Muscle of arm (tissue), 14 donors: ENCODE measurements around the gene ADCY2. TPM values are rescaled to one million over a fixed set of nuclear protein-coding genes. Genes with fewer than 3 reads are reported as not detected.

Experiments used
- DNase-seq: peaks from one replicate; pipeline ENCODE4 v3.0.0-alpha.2; 2013
- long read RNA-seq, 11 donors: transcript quantifications; one replicate each; lab custom pipeline, GENCODE V29; 2026
- polyA plus RNA-seq, 12 donors: library from polyadenylated mRNA; unstranded; fragments of 120-200 nt; gene quantifications; one replicate each; pipeline ENCODE4 v1.2.1, GENCODE V29; 2013; ENCODE audit not compliant: insufficient read length in 12 of 12

The ADCY2 gene
- 10 to 100 TPM in 11 of 12 donors, not detected in 1; 17.9 to 61.4 (median 49.8) TPM for polyA plus RNA-seq
- long read RNA-seq, donor 1, full-length matches to known transcripts: 1 of 1 reads
- long read RNA-seq, donor 1, partial matches to known transcripts: 0 of 1 reads
- long read RNA-seq, donor 1, other reads (novel, unspliced or antisense): 0 of 1 reads
- long read RNA-seq, donor 2, full-length matches to known transcripts: 2 of 2 reads
- long read RNA-seq, donor 2, partial matches to known transcripts: 0 of 2 reads
- long read RNA-seq, donor 2, other reads (novel, unspliced or antisense): 0 of 2 reads
- long read RNA-seq, donor 3, full-length matches to known transcripts: 1 of 1 reads
- long read RNA-seq, donor 3, partial matches to known transcripts: 0 of 1 reads
- long read RNA-seq, donor 3, other reads (novel, unspliced or antisense): 0 of 1 reads
- long read RNA-seq, donor 4: 0 reads
- long read RNA-seq, donor 5, full-length matches to known transcripts: 6 of 6 reads
- long read RNA-seq, donor 5, partial matches to known transcripts: 0 of 6 reads
- long read RNA-seq, donor 5, other reads (novel, unspliced or antisense): 0 of 6 reads
- long read RNA-seq, donor 6, full-length matches to known transcripts: 2 of 2 reads
- long read RNA-seq, donor 6, partial matches to known transcripts: 0 of 2 reads
- long read RNA-seq, donor 6, other reads (novel, unspliced or antisense): 0 of 2 reads
- long read RNA-seq, donor 7, full-length matches to known transcripts: 1 of 1 reads
- long read RNA-seq, donor 7, partial matches to known transcripts: 0 of 1 reads
- long read RNA-seq, donor 7, other reads (novel, unspliced or antisense): 0 of 1 reads
- long read RNA-seq, donor 8, full-length matches to known transcripts: 4 of 4 reads
- long read RNA-seq, donor 8, partial matches to known transcripts: 0 of 4 reads
- long read RNA-seq, donor 8, other reads (novel, unspliced or antisense): 0 of 4 reads
- long read RNA-seq, donor 9, full-length matches to known transcripts: 1 of 1 reads
- long read RNA-seq, donor 9, partial matches to known transcripts: 0 of 1 reads
- long read RNA-seq, donor 9, other reads (novel, unspliced or antisense): 0 of 1 reads
- long read RNA-seq, donor 10, full-length matches to known transcripts: 8 of 8 reads
- long read RNA-seq, donor 10, partial matches to known transcripts: 0 of 8 reads
- long read RNA-seq, donor 10, other reads (novel, unspliced or antisense): 0 of 8 reads
- long read RNA-seq, donor 11, full-length matches to known transcripts: 1 of 1 reads
- long read RNA-seq, donor 11, partial matches to known transcripts: 0 of 1 reads
- long read RNA-seq, donor 11, other reads (novel, unspliced or antisense): 0 of 1 reads

DNA sequence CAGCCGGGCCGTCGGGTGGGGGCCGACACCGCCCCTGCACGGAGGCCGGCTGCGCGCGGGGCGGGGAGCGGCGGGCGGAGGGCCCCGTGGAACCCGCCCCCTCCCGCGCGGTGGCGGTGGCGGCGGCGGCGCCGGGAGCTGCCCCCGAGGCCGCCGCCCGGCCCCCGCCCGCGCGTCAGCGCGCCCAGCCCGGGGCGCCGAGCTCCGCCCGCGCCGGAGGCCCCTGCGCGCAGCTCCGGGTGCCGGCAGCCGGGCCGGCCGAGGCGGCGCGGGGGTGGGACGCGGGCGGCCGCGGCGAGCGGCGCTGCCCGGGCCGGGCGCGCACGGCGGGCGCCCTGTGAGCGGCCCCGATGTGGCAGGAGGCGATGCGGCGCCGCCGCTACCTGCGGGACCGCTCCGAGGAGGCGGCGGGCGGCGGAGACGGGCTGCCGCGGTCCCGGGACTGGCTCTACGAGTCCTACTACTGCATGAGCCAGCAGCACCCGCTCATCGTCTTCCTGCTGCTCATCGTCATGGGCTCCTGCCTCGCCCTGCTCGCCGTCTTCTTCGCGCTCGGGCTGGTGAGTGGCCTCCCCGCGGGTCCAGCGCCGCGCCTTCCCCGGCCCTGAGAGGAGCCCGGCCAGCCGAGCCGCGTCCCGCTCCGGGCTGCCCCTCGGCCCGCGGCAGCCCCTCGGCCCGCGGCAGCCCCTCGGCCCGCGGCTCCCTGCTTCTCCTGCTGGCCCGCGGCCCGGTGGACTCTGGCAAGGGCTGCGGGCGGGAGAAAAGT, at the start of gene ADCY2:
ADCY2 (plus strand) TSS at position 192 of the 766 bp plus-strand sequence; CDS start at position 351, 159 bp downstream.
- DNase-seq: no peak

DNA sequence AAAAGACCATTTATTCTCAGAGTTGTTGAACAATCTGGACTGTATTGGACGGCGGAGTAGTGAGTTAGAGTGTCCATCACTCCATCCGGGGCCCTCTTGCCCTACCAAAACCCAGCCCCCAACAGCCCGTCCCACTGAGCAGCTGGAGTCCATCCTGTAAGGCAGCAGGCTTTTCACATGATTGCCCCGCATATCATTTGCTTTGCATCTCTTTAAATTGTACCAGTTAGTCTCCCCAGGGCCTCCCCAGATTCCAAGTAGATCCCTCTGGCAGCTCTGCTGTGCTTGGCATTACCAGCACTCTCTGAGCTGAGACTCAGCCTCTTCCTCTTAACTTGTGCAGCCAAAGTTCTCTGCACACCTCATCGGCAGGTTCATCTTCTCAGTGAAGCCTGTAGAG, 48.6 kb upstream of the ADCY2 start:
- DNase-seq: no peak

DNA sequence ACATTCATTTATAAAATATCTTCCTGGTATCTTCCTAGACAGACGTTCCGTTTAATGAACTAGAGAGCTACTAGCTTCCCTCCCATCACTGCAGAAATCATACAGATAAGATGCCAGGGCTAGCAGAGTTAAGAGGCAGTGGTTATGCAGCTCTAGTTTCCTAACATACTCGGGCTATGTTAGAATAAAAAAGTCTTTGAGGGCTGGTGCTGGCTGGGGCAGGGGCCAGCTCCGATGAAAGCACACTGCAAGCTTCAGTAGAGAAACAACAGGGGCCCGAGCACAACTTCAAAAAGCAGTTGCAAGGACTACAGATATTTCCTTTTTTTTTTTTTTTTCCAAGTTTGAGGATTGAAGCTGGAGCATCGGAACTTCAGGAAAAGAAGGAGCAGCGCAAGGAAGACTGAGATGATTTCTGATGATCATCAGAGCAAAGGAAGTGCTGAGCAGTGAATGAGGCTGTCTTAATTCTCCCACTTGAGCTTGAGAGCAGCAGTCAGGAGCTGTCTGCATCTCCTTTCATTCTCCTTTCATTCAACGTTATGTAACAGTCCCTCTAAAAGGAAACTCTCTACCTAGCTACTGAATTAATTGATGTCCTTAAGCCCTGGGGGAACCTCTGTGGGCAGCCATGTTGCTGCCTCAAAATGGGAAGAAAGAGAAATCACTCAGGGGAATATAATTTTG, 47.6 kb upstream of the ADCY2 start:
- no peak for DNase-seq

DNA sequence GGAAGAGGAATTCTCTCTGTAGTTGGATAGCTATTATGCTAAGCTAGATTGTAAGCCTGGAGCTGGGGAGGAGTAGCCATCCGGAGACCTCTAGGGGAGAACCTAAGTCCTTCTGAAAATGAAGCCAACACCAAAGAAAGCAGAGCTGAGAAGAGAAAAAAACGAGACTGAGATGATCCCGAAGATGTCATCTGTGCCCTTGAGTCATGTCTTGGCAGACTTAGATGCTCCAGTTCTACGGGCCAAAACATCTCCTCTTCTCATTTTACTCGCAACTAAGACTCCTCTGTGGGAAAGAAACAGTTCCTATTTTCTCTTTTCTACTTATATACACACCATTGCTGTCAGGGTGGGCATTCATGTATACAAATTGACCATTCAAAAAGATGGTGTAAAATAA, 34.3 kb upstream of the ADCY2 start:
- no peak for DNase-seq

DNA sequence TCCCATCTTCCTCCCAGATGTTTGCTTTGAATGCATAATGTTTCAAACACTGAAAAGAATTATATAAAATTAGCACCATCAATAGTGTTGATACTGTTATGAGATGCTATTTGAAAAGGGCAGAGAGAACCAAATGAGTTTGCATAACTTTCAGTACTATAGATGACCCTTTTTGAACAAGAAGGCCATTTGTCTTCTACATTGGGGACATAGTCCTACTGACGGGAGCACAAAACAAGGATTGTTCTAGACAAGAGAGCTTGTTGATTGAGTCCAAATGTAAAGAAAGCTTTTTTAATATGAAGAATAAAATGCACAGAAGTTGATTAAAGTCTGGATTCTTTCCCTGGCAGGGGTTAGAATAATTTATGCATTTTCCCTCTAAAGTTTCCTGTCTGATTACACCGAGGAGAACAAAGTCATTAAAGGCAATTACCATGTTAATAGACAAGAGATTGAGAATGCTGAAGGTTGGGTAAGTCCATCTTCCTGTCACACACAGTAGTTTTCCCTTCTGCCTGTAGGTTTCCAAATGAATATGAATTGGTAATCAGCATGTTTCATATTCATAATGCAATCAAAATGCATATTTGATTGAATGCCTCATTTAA, 32.8 kb upstream of the ADCY2 start:
- DNase-seq: no peak

DNA sequence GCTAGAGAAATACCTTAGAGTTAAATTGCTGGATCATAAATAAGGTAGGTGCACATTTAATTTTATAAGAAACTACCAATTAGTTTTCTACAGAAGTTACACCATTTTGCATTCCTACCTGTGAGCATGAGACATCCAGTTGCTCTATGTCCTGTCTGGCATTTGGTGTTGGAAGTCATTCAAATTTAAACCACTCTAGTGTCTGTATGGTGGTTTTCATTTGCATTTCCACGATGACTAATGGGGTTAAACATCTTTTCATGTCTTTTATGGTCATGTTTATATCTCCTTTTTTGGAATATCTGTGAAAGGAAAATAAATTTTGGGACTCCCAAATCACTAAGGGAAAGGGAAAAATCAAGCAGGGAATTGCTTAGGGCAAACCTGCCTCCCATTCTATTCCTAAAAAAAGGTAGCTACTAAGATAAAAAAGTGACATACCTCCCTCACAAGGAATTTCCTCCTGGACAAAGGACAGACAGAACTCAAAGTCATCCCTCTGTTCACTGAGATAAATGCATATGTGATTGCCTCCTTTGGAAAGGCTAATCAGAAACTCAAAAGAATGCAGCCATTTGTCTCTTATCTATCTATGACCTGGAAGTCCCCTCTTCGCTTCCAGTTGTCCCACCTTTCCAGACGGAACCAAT, 31.6 kb upstream of the ADCY2 start:
- no peak for DNase-seq

DNA sequence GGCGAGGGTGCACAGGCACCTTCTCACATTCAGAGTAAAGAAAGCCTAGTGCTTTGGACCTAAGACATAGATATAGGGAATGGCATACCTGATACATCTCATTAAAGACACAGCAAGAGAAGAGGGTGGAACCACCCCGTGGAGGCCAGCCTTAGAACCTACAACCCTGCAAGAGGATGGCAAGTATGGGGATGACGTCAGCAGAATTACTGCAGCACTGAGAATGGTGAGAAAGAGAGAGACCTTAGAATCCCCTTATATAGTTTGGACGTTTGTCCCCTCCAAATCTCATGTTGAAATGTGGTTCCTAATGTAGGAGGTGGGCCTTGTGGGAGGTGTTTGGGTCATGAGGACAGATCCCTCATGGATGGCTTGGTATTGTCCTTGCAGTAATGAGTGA, 28.2 kb upstream of the ADCY2 start:
- no peak for DNase-seq

DNA sequence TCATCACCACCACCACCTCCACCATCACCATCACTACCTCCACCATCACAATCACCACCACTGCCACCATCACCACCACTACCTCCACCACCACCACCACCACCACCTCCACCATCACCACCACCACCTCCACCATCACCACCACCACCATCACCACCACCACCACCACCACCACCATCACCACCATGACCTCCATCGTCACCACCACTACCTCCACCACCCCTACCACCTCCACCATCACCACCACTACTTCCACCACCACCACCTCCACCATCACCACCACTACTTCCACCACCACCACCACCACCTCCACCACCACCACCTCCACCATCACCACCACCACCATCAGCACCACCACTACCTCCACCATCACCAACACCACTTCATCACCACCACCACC, 23.5 kb upstream of the ADCY2 start:
- DNase-seq: no peak

DNA sequence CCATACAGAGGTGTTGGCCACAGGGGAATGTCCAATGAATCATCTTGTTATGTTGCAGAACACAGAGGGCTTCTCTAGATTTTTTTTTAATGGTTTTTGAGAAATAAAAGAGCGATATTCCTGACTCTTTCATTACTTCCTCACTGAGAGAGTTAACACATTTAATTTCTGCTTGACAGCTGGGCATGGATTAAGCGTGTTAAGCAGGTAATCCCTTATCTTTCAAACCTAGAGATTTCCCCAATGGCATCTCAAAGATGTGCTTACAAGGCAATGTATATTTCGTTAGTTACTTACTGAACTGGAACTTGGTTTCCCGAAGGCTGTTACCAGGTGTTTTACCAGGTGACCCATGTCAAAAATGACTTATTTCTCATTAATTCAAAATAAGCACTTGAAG, 21.8 kb upstream of the ADCY2 start:
- no peak for DNase-seq

DNA sequence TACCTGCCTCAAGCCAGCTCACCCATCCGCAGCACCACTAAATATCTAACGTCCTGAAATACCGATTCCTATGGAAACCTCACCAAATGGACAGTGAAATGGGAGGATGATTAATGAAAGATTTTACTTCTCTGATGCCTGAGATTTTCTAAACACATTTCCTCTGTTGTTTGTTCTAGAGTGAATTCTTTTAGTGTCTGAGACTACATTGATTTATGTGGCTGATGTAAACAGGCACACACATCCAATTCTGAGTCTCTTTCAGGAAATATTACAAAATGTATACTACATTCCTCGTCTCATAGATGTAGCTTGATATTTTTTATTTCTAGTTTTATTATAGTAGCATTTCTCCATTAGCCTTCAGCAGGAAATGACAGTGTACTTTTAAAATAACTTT, 20.5 kb upstream of the ADCY2 start:
- DNase-seq: no peak

DNA sequence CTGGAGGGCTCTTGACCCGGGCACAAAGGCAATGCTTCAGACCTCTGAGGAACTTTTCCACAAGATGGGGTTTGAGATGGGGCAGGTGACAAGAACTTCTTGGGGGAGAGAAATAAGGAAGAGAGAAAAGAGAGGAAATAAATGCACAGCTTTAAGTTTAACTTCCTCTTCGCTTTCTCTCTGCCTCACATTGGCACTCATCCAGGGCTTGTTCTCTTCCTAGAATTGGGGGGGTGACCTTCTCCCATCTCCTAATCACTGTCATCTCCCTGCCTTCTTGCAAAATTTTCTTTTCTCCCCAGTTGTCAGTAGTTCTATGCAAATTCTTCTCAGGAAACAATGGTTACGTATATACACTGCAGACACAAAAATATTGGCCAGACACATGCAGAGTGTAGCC, 19.1 kb upstream of the ADCY2 start:
- no peak for DNase-seq

DNA sequence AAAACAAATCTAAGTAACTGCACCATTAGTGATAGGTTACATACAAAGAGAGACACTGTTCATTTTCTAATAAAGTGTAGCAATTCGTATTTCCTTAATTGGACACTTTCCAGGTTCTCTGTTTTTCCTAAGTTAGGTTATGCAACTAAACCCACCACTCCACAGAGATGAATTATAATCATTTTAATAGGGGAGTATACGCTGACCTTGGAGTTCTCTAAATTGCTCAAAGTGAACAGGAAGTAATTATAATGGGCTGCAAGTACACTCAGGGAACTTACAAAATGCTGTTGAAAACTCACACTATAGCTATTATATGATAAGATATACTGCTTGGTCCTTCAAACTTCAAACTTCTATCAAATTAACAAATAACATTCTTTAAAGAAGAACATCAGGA, 18.2 kb upstream of the ADCY2 start:
- no peak for DNase-seq

DNA sequence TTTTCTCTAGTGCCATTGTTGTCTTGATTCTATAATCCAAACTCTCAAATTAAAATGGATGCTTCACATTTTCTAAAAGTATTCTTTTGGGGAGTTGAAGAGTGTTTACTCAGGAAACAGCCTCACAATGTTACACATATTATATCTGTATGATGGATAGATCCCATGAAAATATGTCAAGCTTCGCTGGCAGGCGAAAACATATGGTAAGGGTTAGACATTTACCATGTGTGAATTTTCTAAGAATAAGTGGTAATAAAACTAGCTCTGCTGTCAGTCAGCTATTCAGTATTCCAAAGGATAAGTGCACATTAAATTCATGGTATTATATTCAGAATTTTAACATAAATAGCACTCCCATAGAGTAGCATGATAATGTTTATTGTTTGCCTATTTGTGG, 13.3 kb upstream of the ADCY2 start:
- no peak for DNase-seq

DNA sequence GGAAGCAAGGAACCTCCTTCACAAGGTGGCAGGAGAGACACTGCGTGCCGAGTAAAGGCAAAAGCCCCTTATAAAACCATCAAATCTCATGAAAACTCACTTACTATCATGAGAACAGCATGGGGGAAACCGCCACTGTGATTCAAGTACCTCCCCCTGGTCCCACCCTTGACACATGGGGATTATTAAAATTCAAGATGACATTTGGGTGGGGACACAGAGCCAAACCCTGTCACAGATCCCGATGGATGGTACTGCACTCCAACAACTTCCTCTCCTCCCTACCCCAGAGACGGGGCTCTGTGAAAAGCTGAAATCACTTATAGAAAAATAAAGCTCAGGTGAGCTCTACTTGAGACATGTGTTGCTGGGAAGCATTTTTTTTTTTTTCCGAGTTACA, 10.3 kb upstream of the ADCY2 start:
- DNase-seq: no peak

DNA sequence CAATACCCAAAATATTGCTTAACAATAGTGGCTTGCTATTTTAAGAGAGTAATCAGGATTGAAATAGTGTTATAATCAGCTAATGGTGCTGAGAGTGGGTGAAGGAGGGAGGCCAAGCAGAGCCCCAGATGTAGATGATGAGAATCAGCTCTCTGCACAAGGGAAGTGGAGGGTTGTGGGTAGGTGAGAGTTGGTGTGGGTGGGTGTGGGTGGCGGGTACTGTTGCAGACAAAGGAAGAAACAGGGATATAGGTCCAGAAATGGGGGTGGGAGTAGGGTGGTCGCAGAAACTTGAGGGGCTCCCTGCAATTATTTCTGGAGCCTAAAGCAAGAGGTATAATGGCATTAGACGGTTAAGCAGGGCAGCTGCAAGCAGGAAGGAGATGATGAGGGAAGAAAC, 7.4 kb upstream of the ADCY2 start:
- no peak for DNase-seq

DNA sequence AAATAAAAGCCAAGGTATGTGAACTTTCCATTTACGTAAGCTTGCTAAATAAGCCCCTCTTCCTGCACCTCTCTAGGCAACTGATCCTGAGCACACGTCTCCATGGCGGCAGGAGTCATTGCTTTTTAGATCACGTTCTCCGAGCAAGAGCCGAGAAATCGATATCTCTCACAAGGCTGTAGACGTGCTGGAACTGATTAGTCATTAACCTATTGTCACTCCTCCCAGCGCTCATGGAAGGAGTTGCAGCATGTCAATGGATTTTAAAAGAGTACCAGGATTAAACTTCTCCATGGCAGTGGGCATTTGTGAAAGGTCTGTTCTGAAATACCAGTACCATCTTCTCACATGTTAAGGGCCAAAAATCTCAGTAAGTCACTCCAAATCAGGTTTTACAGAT, 4.7 kb upstream of the ADCY2 start:
- no peak for DNase-seq

DNA sequence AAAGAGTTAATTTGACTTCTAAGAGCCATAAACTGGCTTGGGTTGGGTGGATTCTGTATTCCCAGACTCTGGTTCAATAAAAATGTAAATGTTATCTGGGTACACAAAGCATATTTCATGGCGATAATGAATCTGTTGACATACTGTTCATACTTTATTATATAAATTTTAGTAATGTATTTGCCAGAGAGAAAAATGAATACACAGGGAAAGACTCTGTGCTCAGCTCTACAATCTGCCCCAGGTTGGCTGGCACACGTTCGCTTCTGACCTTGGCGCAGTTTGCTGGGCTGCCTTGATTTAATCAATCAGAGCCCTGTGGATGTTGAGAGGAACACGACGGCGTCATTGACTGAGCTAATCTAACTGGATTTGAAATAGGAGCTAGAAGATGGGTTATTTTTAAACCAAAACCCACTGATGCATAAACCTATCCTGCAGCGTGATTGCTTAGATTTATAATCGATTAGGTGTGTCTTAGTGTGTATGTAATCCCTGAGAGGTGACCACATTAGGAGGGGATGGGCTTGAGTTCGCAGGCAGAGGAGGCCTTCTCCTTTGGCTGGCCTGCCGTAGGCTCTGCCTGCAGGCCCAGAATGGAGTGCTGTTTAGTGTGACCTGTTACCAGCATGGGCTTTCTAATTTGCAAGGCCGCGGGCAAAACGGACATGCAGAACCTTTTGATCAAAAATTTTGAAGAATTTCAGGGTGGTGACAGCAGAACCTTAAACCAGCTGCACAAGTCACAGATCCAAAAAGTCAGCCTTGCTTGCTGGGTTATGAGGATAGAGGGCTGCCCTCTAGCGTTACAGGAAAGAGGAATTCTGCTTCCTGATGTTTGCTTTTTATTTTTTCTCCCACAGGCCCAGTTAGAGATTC, 3.9 kb upstream of the ADCY2 start:
- peak; percentile 31 for DNase-seq

DNA sequence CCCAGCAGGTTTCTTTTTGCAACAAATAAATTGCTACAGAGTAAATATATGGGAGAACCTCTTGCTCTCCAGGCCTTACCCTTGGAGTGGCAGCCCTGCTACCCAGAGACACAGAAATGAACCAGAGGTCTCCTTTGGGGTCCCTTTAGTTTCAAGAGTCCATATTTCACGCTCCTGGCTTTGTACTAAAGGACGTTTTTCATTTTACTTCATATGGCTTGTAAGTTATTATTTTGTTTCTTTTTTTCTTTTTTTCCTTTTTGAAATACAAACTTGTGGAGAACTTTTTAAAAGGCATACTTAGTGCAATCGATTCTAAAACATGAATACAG, 3.3 kb upstream of the ADCY2 start:
- no peak for DNase-seq
